HG02938 (cell line): Measurements from ENCODE around the gene KRTAP10-6.
"Not testable (repeated sequence)": the region's sequence is repeated elsewhere in the genome, so short reads cannot be mapped to it uniquely, and the experiment has no call there.

Experiments used
- ATAC-seq: cut with Tn5 transposase; IDR thresholded peaks from one replicate; pipeline ENCODE4 v1.9.1; 2021; ENCODE audit warnings: mild to moderate bottlenecking, moderate library complexity; ENCODE audit not compliant: unreplicated experiment

KRTAP10-6 gene

GRCh38 chr21:44579833-44580144 lies 12.5 kb downstream of the KRTAP10-6 start:
- ATAC-seq = no peak

GRCh38 chr21:44579056-44579832 lies 13.1 kb downstream of the KRTAP10-6 start:
- ATAC-seq = no peak

- ATAC-seq = no peak
Measured at GRCh38 chr21:44578371-44579055, 13.8 kb downstream of the KRTAP10-6 start.

- ATAC-seq = no peak
Measured at GRCh38 chr21:44576025-44576420, 16.3 kb downstream of the KRTAP10-6 start.

GRCh38 chr21:44575307-44576024 lies 16.8 kb downstream of the KRTAP10-6 start:
- ATAC-seq = no peak

GRCh38 chr21:44574457-44575306 lies 17.6 kb downstream of the KRTAP10-6 start:
- no peak for ATAC-seq

DNA sequence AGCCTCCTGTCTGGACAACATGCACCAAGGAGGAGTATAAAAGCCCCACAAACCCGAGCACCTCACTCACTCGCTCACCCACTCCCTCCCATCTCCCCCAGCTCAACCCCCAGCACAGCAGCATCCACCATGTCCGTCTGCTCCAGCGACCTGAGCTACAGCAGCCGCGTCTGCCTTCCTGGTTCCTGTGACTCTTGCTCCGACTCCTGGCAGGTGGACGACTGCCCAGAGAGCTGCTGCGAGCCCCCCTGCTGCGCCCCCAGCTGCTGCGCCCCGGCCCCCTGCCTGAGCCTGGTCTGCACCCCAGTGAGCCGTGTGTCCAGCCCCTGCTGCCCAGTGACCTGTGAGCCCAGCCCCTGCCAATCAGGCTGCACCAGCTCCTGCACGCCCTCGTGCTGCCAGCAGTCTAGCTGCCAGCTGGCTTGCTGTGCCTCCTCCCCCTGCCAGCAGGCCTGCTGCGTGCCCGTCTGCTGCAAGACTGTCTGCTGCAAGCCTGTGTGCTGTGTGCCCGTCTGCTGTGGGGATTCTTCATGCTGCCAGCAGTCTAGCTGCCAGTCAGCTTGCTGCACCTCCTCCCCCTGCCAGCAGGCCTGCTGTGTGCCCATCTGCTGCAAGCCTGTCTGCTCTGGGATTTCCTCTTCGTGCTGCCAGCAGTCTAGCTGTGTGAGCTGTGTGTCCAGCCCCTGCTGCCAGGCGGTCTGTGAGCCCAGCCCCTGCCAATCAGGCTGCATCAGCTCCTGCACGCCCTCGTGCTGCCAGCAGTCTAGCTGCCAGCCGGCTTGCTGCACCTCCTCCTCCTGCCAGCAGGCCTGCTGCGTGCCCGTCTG lies 18.5 kb downstream of the KRTAP10-6 start, which contains the start of gene KRTAP10-4:
Gene KRTAP10-4, plus strand, starts transcription at position 100 of the 827 bp plus-strand sequence. Its CDS starts 30 bp downstream, at position 130.
- ATAC-seq = not testable (repeated sequence)

GRCh38 chr21:44572959-44573583 lies 19.2 kb downstream of the KRTAP10-6 start:
- ATAC-seq = no peak

- ATAC-seq = no peak
Measured at GRCh38 chr21:44571844-44572782, 20.2 kb downstream of the KRTAP10-6 start.

DNA sequence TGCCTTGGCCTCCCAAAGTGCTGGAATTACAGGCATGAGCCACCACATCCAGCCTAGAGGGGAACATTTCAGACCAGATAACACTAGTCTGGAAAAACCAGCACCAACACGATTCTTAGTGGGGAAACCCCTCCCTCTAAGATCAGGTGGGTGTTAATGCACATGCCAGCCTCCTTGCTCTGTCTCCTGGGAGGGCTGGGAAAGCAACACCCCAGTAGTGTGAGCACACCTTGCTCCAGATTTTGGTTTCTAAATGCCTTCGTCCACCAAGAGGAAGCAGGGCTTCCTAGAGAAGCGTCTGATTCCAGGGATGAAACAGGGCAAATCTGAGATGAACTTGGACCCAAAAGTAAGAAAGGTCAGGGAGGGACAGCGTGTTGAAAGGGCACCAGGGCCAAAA lies 21.0 kb downstream of the KRTAP10-6 start:
- no peak for ATAC-seq

- no peak for ATAC-seq
Measured at GRCh38 chr21:44569861-44570517, 22.3 kb downstream of the KRTAP10-6 start.

DNA sequence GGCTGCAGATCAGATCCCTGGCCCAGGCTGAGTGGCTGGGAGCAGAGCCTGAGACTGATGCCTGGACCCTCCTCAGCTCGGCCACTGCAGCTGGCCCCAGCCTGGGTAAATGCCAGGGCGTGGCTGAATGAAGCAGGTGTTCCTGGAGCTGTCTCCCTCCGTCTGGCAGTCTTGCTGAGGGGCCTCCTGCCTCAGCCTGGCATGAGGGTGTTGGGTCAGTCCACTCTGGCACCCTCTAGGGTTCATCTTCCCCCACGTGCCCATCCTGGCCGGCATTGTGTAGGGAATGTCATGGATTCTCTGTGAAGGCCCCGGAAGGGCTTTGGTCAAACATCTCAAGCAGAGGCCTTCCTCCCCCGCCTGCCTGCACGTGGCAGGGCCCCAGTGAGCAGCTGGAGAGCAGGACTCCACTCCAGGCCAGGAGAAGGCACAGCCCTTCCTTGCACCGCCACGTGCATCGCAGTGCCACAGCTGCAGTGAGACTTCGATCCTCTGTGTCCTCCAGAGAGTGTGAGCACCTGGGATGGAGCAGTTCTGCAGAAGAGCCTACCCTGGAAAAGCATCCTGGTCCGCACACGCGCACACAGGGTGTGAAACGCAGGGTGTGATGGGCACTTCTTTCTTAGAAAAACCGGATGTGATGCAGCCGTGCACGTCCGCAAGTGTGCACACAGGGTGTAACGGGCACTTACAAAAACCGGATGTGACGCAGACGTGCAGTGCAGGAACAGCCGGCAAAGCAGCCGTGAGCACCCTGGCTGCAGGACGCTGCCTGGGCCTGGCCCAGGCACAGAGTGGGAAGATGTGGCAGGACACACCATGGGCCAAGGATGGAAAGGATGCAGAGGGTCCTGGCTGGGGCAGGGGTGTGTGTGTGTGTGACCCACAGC lies 23.4 kb downstream of the KRTAP10-6 start:
- ATAC-seq = no peak

DNA sequence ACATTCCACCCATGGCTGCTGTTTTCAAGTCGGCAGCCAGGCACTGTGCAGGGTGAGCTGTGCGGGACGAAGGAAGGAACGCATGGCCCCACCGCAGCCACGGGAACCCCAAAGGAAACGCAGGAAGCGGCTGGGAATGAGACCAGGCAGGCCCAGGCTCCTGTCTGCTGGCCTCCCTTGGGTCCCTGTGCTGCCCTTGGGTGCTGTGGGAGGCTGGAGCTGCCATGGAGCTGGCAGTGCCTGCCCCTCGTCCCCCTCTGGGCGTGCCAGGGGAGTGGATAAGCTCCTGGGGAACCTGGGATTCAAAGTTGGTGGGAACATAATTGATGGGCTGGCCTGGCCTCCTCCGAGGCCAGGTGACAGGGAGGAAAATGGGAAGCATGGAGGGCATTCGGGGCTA lies 24.0 kb downstream of the KRTAP10-6 start:
- ATAC-seq = no peak

DNA sequence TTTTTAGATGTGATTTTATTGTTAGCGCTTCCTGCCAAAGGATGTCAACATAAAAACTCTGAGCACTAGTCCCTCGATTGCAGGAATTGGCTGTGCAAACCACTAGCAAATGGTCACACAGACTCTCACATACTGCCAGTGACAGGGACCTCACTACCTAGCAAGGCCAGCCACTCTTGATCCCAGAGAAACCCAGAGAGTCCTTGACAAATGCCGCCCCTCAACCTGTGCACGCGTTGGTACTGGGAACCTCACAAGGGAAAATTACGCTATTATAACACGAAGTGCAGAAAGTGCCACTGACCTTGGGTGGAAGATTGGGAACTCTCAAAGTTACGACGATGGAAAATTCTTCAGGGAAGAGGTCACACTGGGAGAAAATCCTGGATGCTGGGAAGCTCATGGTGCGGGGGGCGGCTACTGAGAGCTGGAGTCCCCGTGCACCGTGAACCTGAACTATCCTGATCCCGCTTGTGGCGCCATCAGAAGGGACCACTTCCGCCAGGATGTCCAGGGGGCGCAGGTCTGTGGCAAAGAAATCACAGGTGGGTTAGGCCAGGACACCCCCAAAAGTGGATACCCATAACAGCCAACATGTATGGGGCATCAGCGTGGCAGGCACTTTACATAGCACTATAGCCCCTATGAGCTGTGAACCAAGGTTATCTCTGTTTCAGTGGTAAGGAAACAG lies 24.7 kb downstream of the KRTAP10-6 start:
- no peak for ATAC-seq

GRCh38 chr21:44566403-44566802 lies 25.9 kb downstream of the KRTAP10-6 start:
- no peak for ATAC-seq

DNA sequence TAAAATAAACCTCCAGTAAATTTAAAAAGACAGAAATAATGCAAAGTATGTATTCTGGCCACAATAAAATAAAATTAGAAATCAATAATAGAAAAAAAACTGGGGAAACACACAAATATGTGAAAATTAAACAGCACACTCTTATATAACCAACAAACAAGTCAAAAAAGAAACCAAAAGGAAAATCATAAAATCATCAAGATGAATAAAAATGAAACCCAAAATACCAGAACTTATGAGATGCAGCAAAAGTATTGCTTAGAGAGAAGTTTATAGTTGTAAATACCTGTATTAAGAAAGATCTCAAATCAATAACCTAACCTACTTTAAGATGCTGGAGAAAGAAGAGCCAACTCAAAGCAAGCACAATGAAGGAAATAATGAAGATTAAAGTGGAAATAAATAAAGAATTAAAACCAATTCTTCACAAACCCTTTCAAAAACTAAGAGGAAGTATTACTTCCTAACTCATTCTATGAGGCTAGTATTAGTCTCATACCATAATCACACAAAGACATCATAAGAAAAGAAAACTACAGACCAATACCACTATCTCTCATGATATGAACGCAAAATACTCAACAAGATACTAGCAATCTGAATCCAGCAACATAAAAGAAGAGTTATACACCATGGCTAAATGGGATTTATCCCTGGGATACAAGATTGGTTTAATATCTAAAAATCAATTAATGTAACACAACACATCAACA lies 27.3 kb downstream of the KRTAP10-6 start:
- ATAC-seq = no peak
